KMS-11 (cell line): Measurements from ENCODE around the gene NSUN6.

Experiments used
- H2AFZ ChIP-seq: fragments of 200-600 bp; sonication (generic); 2 replicates; pipeline ENCODE4 v1.6.1; 2016; ENCODE audit warnings: antibody characterized with exemption, mixed run types, low read depth
- H3K27ac ChIP-seq: fragments of 200-600 bp; sonication (generic); 2 replicates; pipeline ENCODE4 v1.6.1; 2016; ENCODE audit warnings: mild to moderate bottlenecking, mixed run types
- H3K27me3 ChIP-seq: fragments of 200-600 bp; sonication (generic); 2 replicates; pipeline ENCODE4 v1.6.1; 2017; ENCODE audit warnings: mild to moderate bottlenecking, low read depth, mixed run types, moderate library complexity; ENCODE audit not compliant: insufficient read depth
- H3K36me3 ChIP-seq: fragments of 200-600 bp; sonication (generic); 2 replicates; pipeline ENCODE4 v1.6.1; 2017; ENCODE audit warnings: mild to moderate bottlenecking, mixed run types; ENCODE audit not compliant: insufficient read depth
- H3K4me1 ChIP-seq: fragments of 200-600 bp; sonication (generic); 2 replicates; pipeline ENCODE4 v1.6.1; 2016; ENCODE audit warnings: mild to moderate bottlenecking, low read depth, mixed run types; ENCODE audit not compliant: poor library complexity, severe bottlenecking
- H3K4me2 ChIP-seq: fragments of 200-600 bp; sonication (generic); 2 replicates; pipeline ENCODE4 v1.7.0; 2016; ENCODE audit warnings: mild to moderate bottlenecking, mixed run types
- H3K4me3 ChIP-seq: fragments of 200-600 bp; sonication (generic); IDR thresholded peaks from 2 replicates; pipeline ENCODE4 v1.6.1; 2017; ENCODE audit warnings: low read depth, low read length, mixed read lengths; ENCODE audit not compliant: insufficient read depth
- H3K79me2 ChIP-seq: fragments of 200-600 bp; sonication (generic); 2 replicates; pipeline ENCODE4 v1.6.1; 2016; ENCODE audit warnings: low read depth, mixed run types; ENCODE audit not compliant: insufficient read depth
- H3K9ac ChIP-seq: fragments of 200-600 bp; sonication (generic); 2 replicates; pipeline ENCODE4 v1.6.1; 2016; ENCODE audit warnings: mild to moderate bottlenecking, mixed run types
- H4K20me1 ChIP-seq: fragments of 200-600 bp; sonication (generic); 2 replicates; pipeline ENCODE4 v1.6.1; 2016; ENCODE audit warnings: mild to moderate bottlenecking, mixed run types; ENCODE audit not compliant: insufficient read depth
- TF ChIP-seq, protein P1 (sequence below): fragments of 200-600 bp; sonication (generic); conservative IDR thresholded peaks from 2 replicates; pipeline ENCODE4 v1.6.1; 2017; ENCODE audit warnings: low read depth, mild to moderate bottlenecking, antibody characterized with exemption, low read length, moderate library complexity, mixed read lengths

Gene NSUN6, protein sequence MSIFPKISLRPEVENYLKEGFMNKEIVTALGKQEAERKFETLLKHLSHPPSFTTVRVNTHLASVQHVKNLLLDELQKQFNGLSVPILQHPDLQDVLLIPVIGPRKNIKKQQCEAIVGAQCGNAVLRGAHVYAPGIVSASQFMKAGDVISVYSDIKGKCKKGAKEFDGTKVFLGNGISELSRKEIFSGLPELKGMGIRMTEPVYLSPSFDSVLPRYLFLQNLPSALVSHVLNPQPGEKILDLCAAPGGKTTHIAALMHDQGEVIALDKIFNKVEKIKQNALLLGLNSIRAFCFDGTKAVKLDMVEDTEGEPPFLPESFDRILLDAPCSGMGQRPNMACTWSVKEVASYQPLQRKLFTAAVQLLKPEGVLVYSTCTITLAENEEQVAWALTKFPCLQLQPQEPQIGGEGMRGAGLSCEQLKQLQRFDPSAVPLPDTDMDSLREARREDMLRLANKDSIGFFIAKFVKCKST

DNA sequence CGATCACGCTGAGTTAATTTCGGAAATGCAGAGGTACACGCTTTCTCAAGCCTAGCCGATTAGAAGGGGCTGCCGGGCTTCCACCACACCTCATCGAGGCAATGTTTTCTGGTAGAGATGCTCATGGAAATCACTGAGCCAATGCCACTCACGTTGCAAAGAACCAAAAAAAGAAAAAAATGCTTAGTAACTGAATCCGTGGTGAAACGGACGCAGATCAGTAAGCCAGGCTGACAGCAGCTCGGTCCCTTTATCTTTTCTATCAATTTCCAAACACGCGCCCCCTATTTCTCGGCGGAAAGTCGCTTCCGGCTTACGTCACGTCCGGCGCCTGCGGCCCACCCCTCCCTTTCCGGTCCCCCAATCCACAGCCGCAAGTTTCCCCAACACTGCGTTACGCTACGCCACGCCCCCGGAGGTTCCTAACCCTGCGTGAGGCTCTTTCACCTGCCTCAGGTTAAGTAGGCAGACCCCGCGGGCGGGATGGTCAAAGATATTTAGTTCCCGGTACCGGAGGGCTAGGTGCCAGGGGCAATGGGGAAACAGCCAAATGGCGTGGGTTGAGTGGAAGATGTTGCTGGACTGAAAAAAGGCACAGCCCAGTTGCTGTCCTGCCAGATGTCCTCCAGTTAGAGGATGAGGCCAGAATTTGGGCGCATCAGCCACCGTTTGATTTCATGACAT is at the start of gene NSUN6:
TSS of gene NSUN6 (minus strand) at position 264 of the 684 bp plus-strand sequence. CDS start 384 bp downstream, outside the sequence.
- peak within 1 kb of the TSS; percentile 83 for H2AFZ ChIP-seq
- H3K4me2 ChIP-seq, result peak within 1 kb of the TSS; percentile 75
- H4K20me1 ChIP-seq, result no peaks in the 10 kb centered on the region
- H3K27me3 ChIP-seq, result no peaks in the 10 kb centered on the region
- TF ChIP-seq, protein P1, sequence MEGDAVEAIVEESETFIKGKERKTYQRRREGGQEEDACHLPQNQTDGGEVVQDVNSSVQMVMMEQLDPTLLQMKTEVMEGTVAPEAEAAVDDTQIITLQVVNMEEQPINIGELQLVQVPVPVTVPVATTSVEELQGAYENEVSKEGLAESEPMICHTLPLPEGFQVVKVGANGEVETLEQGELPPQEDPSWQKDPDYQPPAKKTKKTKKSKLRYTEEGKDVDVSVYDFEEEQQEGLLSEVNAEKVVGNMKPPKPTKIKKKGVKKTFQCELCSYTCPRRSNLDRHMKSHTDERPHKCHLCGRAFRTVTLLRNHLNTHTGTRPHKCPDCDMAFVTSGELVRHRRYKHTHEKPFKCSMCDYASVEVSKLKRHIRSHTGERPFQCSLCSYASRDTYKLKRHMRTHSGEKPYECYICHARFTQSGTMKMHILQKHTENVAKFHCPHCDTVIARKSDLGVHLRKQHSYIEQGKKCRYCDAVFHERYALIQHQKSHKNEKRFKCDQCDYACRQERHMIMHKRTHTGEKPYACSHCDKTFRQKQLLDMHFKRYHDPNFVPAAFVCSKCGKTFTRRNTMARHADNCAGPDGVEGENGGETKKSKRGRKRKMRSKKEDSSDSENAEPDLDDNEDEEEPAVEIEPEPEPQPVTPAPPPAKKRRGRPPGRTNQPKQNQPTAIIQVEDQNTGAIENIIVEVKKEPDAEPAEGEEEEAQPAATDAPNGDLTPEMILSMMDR, result no peak
- H3K27ac ChIP-seq, result peak within 1 kb of the TSS; percentile 74
- H3K9ac ChIP-seq, result peak within 1 kb of the TSS; percentile 78
- H3K79me2 ChIP-seq, result peaks cover 19% of the 10 kb centered on the region
- peaks cover 21% of the 10 kb centered on the region for H3K4me1 ChIP-seq
- H3K36me3 ChIP-seq, result no peaks in the 10 kb centered on the region
- H3K4me3 ChIP-seq, result peak within 1 kb of the TSS; percentile 15

DNA sequence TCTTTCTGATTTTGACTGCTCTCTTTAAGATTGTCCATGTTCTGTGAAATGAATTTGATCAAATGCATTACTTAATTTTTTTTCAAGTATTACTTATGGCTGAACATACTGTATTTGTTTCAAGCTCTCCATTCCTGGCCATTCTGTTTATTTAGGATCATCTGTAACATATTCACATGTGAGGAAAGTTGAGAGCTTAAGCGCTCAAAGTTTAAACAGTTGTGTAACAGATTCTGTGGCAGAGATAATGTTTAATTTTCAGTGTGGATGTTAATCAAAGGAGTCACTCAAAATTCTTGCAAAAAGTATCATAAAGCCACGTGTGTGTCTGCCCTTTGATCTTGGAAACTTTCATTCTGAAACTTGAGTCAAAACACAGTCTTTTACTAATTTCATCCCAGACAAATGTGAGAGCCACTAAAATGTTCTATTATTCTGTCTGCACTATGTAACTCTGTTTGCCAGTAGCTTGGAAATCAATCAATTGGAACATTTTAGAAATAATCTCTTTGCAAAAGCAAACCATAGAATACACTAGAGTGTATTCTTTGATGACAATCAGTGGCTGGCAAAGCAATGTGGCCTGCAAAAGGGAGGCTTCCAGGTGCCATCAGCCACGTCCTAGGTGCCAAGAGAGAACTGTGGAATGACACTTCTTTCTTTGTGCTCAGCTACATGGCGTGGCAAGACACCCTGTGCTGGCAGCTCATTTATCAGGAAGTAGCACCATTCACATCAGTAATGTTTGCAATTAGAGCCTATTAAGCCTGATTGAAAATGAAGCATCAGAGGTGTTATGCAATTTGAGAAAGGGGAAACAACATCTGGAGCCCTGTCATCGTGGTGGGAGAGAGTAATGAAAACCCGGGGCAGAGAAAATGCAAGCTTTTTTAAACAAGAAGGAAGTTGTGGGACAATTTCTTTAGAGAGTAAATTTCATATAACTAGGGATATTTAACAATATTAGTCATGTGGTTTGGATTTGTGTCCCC is 48.8 kb upstream of the NSUN6 start:
- Histone ChIP-seq H4K20me1 (no peaks in the 10 kb centered on the region), H3K4me3 (no peak overlapping the region), H3K27me3 (no peaks in the 10 kb centered on the region), H3K9ac (no peak overlapping the region), H3K4me1 (no peaks in the 10 kb centered on the region), H3K27ac (no peak overlapping the region), H3K4me2 (no peak overlapping the region), H2AFZ (no peak overlapping the region), H3K79me2 (no peaks in the 10 kb centered on the region), H3K36me3 (no peaks in the 10 kb centered on the region)
- TF ChIP-seq, protein P1, result no peak

DNA sequence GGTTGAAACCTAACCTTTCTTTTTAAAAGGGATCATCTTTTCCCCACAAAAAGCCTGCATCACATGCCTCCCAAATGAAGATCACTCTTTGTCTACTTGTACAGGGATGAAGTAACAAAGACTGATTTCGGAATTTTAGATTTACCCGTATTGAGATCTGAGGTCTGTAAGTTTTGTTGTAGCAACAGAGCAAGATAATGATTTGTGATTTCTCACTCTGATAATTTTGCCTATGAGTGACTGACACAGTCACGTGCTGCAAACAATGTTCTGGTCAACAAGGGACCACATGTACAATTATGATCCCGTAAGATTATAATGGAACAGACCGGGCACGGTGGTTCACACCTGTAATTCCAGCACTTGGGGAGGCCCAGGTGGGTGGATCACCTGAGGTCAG is 39.2 kb upstream of the NSUN6 start:
- H3K27me3 ChIP-seq, result no peaks in the 10 kb centered on the region
- no peaks in the 10 kb centered on the region for H3K36me3 ChIP-seq
- H3K4me2 ChIP-seq, result no peak overlapping the region
- H3K27ac ChIP-seq, result no peak overlapping the region
- H4K20me1 ChIP-seq, result no peaks in the 10 kb centered on the region
- H3K4me3 ChIP-seq, result no peak overlapping the region
- TF ChIP-seq, protein P1, result no peak
- H3K9ac ChIP-seq, result no peak overlapping the region
- no peaks in the 10 kb centered on the region for H3K4me1 ChIP-seq
- no peaks in the 10 kb centered on the region for H3K79me2 ChIP-seq
- no peak overlapping the region for H2AFZ ChIP-seq

DNA sequence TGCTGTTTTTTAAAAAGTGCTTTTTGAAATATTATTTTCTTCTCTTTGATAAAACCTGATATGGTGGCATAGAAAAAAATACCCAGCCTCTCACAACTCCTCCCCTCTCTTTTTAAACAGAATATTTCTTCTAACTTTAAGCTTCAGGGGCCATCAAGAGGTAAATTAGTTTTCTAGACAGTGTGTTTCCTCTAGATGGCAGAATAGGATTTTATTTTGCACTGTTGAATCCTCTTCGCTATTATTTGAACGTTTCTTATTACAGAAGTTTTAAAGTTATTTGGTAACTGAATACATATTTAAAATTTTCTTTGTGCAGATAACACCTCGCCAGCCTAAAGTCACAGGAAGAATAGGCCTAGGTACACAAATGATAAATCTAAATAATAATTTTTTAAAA is 38.1 kb upstream of the NSUN6 start:
- Histone ChIP-seq H4K20me1 (no peaks in the 10 kb centered on the region), H3K4me3 (no peak overlapping the region), H3K79me2 (no peaks in the 10 kb centered on the region), H3K27me3 (no peaks in the 10 kb centered on the region), H3K36me3 (no peaks in the 10 kb centered on the region), H3K4me2 (no peak overlapping the region), H2AFZ (no peak overlapping the region), H3K27ac (no peak overlapping the region), H3K9ac (no peak overlapping the region), H3K4me1 (no peaks in the 10 kb centered on the region)
- TF ChIP-seq, protein P1, result peak; percentile 55; the same call in 1 of the 2 replicates
